NCI-H2081 (cell line): Measurements from ENCODE around the gene NRXN2.

Source experiments
- DNase-seq, 2 experiments: peaks; one replicate each; lab custom pipeline; 2025; lab: John Stamatoyannopoulos, UW

The NRXN2 gene

DNA sequence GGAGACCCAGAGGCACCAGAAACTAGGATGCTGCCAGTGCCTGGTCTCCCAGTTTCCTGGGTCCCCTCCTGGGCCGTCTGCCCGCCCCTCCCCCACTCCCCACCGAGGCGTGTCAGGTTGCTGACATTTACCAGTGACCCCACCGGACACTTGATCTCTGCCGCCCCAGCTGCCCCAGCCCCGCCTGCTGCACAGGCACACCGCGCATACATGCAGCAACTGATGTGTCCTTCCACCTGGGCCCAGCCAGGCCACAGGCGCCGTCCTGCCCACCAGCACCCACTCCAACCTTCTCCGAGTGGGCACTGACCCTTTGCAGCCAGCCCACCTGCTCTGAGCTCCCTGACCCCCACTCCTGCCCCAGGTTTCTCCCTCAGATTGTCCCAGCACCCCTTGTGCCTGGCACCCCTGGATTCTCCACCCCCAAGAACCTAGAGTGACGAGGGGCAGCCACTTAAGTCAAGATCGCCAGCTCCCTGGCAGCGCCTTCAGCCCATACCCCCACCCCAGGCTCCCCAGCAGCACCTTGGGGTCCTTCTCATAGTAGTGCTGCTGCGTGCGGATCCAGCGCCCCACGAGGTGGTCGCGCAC, 36.2 kb upstream of the NRXN2 start:
- DNase-seq: no peak

DNA sequence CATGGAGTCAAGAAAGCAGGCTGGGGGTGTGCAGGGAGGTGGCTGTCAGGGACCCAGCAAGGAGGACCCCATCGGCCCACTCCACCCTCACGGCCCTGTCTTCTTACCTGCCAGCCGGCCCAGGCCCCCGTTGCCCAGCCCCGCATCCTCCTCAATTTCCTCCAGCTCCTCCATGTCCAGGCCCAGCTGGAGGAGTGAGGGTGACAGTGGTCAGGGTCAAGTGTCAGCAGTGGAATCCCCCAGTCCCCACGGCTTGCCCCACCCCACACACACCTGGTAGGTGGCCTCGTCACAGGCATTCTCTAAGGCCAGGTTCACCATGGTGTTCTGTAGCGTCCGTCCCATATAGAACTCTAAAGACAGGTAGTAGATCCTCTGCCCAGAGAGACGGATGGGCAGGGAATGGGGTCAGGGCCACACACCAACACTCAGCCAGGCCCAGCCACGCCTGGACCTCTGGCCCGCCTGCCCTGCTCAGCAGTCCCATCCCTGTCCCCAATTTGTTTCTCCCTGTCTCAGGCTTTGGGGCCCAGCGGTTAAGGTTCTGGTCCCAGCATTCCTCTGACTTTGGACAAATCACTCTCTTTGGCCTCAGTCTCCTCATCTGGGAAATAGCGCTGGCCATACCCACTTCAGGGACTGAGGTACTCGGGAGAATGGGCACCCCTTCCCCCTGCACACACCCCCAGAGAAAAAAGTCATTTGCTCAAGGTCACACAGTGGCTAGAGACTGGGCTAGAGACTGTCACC, 35.5 kb upstream of the NRXN2 start:
- no peak for DNase-seq

DNA sequence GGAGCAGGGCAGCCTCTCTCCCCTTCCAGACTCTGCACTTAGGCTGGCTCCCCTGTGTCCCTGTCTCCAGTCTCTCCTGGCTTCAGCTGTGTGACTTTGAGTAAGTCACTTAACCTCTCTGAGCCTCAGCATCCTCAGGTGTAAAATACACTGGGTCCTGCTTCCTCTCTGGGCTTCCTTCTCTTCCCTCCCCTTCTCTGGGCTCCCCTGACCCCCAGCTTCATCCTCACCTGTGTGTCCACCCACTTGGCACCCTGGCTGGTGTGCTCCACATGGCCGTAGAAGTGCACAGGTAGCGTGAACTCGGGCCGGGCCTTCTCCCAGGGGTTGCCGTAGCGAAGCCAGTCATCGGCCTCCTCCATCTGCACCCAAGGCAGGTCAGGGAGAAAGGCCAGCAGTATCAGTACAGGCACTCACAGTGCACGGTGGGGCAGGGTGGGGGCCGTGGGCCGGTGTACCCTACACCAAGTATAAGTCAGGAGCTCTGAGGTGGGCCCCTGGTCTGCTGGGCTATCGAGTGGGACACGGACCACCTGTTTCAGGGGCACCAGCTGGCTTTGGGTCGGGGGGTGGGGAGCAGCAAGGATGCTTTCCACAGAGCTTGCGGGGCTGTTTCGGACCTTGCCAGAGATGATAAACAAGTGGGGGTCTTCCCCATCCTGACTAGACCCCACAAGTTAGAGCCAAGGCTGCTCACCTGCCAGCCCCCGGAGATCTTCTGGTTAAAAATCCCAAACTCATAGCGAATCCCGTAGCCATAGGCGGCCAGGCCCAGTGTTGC, 34.7 kb upstream of the NRXN2 start:
- no peak for DNase-seq

DNA sequence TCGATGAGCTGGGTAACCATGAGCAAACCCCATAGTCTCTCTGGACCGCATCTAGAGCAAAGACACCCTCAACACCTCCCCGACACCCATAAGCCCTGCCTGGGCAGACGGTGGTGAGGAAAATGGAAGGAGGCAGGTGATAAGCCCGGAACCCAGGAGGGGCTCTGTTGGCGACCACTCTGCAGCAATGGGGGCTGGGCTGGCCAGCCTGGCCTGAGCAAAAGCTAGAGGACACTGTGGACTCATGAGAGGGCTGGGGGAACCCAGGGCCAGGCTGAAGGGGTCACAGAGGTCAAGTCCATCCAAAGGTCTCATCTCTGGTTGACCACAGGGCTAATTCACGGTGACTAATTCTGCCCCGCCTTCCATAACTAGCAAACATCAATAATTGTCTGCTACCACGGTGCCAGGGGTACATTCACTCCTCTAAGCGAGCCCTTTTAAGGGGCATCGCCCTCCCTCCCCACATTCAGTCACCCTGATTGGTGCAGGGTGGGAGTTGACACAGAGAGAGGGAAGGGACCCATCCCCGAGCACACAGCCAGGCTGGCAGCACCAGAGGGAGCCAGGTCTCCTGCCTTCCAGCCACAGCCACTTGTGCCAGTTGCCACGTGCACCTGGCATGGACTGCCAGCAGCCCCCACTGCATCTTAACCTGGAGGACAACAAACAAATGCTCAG, 32.8 kb upstream of the NRXN2 start:
- no peak for DNase-seq

DNA sequence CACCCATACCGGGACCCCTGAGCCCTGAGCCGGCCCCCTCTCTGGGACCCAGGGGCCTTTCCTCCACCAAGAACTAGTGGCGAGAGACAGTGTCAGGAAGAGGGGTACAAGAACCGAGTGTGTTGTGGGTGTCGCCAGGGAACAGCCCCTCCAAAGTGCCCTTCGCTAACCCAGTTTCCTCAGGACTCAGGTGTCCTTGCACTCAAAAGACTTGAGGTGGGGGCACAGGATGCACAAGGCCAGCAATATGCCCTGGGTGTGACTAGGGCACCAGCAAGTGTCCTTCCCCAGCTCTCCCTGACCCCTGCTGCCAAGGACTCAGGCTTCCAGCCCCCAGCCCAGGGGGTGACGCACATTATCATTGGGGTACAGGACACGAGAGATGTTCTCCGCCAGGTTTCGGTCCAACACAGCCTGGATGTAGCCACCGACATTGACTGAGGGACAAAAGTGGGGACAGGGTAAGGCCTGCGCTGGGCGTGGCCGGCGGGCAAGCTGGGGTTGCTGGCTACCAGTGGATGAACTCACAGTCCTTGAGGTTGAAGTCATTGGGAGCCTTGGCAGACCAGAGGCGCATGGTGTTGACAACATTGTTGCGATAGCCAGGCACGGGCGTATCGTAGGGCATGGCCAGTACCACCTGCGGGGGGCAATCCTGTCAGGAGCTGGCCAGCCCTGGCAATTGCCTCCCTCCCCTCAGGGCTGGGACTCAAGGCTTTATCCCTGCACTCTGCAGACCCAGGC, 32.1 kb upstream of the NRXN2 start:
- no peak for DNase-seq

DNA sequence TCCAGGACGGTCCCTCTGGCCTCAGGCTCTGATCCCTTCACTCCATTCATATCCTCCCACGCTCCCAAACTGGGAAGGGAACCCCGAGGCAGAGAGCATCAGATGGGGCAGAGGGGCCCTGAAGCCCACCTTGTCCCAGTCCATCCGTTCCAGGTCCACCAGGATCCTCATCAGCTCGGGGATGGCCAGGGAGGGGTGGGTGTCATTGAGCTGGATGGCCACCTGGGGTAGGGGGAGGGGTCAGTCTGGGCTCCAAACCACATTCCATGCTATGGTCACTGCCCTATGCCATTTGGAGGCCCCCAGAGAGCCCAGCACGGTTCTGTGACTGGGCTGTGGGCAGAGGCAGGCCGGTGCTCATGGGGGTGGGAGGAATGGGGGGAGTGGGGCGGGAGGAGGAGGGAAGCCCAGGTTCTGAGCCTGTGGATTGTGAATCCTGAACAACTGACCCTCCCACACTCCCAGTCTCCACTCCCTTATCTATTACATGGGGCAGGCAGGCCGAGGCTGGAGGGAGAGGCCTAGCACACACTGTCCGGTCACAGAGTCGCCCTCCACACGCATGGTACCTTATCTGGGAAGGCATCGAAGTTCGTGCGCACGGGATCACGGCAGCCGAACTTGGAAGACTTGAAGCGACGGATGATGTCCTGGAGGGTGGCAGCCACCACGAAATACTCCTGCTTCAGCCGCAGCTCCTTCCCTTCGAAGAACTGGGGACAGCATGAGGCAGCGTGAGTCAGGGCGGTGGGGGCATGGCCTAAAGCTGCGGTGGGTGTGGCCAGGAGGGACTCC, 31.3 kb upstream of the NRXN2 start:
- DNase-seq: no peak

DNA sequence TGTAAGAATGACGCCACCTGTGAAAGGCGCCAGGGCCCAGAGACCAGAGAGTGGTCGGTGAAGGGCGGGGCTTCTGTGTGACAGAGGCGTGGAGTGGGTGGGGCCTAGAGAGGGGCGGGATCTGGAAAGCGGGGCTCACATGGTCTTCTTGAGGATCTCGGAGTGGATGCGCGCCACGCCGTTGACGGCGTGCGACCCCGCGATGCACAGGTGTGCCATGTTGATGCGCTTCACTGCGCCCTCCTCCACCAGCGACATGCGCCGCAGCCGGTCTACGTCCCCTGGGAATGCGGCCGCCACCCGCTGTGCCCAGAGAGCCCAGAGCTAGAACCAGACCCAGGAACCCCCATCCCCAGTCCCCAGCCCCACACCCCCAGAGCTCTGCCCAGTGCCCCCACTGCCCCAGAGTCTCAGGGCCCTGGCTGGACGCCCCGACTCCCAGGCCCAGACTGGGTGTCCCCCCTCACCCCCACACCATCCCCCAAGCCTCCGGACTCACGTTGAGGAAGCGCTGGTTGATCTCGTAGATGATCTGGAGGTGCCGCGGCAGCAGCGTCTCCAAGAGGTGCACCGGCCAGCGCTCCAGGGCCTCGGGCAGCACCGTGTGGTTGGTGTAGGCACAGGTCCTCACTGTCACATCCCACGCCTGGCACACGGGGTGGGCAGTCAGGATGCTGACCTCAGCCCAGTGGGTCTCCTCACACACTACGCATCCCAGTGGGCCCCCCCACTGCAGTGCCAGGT, 30.6 kb upstream of the NRXN2 start:
- no peak for DNase-seq

DNA sequence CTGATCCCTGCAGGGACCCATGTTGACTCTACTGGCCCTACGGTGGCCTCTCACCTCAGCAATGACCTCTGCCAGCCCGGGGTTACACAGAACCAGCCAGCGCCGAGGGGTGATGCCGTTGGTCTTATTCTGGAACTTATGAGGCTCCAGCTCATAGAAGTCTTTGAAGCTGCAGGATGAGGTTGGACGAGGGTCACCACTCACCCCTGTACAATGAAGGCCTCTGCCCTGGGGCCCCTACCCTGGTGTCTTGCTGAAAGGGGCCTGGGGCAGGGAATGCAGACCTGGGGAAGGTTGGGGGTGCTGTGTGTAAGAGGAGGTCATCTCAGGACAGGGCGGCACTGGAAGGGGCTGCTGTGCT, 30.0 kb upstream of the NRXN2 start:
- no peak for DNase-seq

DNA sequence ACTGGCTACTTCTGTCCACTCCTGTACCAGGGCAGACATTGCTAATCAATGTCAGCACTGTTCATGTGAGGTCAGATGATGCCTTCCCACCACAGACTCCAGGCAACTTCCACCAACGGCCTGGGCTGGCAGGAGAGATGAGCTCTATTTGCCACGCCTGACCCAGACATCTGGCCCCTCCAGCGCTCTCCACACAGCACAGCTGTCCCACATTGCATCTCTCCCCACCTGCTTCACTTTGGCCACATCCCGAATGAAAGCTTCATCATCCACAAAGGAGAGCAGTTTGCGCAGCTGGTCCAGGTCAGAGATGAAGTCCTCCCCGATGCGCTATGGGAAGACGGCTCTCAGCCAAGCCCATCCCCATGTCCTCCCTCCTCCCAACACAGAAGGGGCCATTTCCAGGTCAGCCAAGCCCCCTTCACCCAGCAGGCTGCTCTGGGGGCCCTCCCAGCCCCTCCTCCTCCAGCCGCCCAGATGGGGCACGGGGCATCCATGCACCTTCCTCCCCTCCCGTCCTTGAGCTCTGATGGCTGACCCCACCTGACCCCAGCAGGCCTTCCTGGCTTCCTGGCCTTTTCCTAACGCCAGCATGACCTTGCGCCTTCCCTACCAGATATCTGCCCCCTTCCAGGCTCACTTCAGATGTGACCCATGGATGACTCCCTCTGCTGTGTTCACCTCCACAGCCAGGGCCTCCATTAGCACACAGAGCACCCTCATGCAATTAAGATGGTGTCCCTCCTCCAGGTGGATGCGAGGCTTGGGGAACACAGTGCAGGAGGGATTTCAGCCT, 29.4 kb upstream of the NRXN2 start:
- no peak for DNase-seq

DNA sequence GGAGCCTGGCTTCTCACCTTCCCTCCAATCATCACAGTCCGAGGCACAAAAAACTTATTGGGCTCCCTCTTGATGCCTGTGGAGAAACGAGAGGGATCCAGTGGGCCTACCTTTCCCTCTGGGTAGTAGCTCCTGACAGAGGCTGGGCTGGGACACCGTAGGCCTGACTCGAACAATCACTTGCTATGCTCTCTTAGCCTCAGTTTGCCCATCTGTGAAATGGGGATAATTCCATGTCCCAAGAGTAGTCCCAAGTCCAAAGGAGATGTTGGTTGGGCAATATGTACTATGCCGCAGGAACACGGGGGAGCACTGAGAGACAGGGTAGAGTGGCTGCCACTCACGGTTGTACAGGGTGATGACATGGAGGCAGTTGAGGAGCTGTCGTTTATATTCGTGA, 28.6 kb upstream of the NRXN2 start:
- no peak for DNase-seq

DNA sequence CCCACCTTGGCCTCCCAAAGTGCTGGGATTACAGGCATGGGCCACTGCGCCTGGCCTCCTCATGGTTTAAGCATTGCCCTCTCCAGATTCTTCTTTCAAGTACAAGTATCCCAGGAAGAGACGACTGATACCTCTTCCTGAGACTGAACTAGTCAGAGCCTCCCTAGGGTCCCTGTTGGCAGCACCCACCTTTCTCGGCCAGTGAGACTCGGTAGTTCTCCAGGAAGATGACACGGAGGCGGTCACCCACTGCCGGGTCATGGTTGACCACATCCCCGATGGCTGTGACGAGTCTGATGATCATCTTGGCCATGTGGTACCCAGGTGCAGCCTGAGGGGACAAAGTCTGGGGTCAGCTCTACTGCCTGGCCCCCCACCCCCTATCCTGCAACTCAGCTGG, 28.1 kb upstream of the NRXN2 start:
- no peak for DNase-seq

DNA sequence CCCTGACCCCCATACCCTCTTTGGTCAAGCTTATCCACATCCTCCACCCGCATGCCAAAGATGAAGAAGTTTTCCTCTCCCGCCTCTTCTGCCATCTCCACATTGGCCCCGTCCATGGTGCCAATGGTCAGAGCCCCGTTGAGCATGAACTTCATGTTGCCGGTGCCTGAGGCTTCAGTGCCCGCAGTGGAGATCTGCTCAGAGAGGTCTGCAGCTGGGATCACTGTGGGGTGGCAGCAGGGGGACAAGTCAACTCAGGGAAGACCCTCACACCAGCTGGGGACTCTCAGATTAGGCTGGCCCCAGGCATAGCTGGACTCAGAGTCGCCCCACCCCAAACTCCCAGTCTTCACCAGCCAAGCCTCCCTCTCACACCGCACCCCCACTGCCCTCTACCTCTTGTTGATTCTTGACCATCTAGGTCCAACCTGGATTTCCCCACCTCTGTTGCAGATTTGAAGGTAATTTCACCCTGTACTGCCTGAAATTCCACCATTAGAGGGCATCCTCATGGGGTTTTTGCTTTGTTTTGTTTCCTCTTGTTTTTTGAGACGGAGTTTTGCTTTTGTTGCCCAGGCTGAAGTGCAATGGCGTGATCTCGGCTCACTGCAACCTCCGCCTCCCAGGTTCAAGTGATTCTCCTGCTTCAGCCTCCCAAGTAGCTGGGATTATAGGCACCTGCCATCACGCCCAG, 27.5 kb upstream of the NRXN2 start:
- no peak for DNase-seq

DNA sequence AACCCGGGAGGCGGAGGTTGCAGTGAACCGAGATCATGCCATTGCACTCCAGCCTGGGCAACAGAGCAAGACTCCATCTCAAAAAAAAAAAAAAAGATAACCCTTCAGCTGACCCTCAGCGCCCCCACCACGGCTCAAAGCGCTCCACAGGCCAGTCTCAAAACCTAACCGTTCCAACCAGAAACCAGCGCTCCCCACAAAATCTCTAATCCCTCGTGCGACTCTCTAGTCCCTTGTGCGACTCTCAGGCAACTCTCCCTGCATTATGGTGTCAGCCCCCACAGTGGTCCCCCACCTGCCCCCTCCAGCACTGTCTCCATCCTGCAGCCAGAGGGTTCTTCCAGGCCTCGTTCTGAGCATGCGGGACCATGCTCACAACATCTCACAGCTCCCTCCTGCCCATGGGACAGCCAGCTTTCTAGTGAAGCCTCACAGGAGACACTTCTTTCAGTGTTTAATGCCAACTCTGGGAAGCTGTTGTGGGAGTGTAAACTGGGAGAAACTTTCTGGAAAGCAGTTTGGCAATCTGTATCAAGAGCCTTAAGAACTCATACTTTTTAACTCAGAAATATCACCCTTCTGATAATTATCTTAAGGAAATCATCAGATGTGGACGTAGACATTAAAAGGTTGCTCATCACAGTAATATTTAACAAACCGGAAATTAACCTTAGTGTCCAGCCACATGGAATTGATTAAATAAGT, 25.1 kb upstream of the NRXN2 start:
- no peak for DNase-seq

DNA sequence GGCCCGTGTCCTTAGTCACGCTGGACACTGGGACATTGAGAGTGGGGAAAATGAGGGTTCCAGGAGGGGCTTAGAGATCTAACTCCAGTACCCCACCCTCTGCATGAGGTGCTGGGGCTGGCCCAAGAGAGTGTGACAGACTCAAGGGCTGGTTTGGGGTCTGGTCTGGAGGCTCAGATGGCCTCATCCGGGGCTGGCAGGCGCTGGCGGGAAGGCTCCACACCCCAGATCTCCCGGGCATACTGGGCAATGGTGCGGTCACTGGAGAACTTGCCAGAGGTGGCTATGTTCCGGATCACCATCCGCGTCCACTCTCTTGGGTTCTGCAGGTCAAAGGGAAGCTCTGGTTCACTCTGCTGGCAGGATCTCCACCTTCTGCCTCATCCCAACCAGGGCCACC, 23.5 kb upstream of the NRXN2 start:
- DNase-seq: no peak

DNA sequence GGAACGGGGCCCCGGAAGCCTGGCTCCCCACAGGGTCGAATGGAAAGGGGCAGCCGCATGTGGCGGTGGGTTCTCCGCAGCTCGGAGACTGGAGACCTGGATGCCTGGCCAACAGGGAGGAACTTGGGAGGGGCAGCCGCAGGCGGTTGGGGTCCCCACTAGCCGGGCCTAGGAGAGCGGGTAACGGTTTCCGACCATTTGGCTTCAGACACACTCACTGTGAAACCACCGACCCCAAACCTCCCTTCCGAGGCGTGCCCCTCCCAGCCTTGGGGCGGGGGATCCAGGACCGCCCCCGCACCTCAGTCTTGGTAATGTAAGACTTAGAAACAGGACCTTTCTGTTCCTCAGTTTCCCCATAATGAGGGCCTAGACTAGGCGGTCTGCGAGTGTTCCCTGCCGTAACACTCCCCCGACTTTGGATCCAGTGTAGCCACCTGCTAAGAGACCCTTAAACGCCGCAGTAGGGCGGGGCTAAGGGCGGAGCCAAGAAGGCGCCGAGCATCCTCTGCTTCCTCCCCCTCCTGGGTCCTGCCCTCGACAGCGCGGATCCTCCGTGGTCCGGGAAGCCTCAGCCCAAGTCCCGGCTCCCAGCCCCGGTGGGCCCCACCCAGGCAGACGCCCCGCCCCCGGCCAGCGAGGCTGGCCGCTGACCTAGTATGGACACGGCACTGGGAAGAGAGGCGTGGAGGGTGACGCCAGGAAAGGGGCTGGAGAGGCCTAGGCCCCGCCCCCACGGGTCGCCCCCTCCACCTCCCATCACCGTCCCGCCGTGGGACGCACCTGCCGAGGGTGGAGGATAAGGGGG, 22.7 kb upstream of the NRXN2 start:
- DNase-seq: no peak

DNA sequence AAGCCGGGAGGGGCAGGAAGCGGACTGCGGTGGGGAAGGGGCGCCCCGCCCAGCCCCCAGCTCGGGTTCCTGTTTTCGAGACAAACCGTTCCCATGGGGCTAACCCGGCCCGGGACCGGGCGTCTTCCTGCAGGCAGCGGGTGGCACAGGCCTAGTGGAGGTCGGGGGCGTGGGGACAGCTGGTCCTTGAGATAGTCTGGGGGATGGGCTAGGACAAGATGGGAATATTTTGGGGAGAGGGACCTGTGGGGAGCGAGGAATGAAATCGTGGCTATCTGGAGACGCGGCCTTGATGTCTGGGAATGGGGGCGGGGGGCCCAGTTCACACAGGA, 22.2 kb upstream of the NRXN2 start:
- DNase-seq: no peak

DNA sequence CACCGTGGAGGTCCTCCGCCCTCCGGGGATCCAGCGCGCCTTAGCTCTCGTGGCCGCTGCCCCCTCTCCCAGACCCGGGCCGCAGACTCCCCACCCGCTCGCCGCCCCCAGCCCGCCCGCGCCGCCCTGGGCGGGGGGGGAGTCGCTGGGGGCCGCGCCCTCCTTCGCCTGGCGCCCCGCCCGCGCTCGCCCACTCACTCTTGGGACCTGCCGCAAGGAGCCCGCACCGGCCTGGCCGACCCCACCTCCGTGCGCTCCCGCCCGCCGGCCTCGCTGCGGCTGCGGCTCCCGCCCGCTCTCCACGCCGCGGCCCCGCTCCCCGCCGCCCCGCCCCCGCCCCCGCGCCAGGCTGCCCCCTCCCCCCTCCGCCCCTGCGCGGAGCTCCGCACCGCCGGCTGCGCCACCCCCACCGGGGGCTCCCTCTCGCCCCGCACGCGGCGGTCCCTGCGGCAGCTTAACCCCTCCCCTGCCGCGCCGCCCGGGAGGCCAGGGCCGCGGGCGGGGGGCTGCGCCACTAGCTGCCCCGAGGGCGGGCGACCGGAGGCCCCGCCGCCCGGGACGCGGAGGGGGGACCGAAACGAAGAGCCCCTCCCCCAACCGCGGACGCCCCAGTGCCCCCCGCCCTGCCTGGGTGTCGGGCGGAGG, 21.7 kb upstream of the NRXN2 start:
- no peak for DNase-seq
